ENCODE results near the gene TDRD1.

- no peak for TF ChIP-seq CTCF (IDR thresholded peaks at IDR 0.05)
- no peak for TF ChIP-seq POLR2A (IDR thresholded peaks at IDR 0.05)
Observed at GRCh38 chr10:114250716-114251115, 71.6 kb downstream of the TDRD1 start.
